Measurements from ENCODE around the gene INSIG1. TPM values are rescaled to one million over a fixed set of nuclear protein-coding genes. Genes with fewer than 3 reads are reported as not detected.

INSIG1 gene
- total RNA-seq, 1 donor from 2014 or later: 107 TPM

Other genes with a start within 250 kb of the INSIG1 start
- gene HTR5A, start 227.6 kb upstream of the INSIG1 start, total RNA-seq: not detected in 2 replicates
- not detected in 2 replicates for gene EN2, start 160.3 kb downstream of the INSIG1 start, total RNA-seq
- not detected in 2 replicates for gene CNPY1, start 248.7 kb downstream of the INSIG1 start, total RNA-seq

All from glomerular endothelial cell (primary cell).